NOMO-1 treated with DMSO at 0.1 percent for 48 hours (cell line): ENCODE results near the gene HSPA4.
A peak's percentile ranks its signal among the peaks of the same experiment; 100 is the strongest.
"Not testable (repeated sequence)": the region's sequence is repeated elsewhere in the genome, so short reads cannot be mapped to it uniquely, and the experiment has no call there.

Experiments
- DNase-seq: peaks from one replicate; lab custom pipeline; 2025; ENCODE audit not compliant: unreplicated experiment; lab: John Stamatoyannopoulos, UW

Gene HSPA4

GRCh38 chr5:133051542-133052316 lies at the start of gene HSPA4:
HSPA4 (plus strand) TSS chr5:133052013; CDS start chr5:133052251, 238 bp downstream.
- peak; percentile 98 for DNase-seq

GRCh38 chr5:133006653-133007052 lies 45.2 kb upstream of the HSPA4 start:
- DNase-seq = no peak

DNA sequence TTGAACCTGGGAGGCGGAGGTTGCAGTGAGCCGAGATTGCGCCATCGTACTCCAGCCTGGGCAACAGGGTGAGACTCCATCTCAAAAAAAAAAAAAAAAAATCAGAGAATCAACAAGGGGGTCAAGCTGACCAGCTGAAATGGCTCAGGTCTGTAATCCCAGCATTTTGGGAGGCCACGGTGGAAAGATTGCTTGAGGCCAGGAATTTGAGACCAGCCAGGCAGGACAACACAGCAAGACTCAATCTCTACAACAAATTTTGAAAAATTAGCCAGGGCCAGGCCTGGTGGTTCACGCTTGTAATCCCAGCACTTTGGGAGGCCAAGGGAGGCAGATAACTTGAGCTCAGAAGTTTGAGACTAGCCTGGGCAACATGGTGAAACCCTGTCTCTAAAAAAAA lies 43.4 kb upstream of the HSPA4 start:
- not testable (repeated sequence) for DNase-seq

- DNase-seq = no peak
Measured at GRCh38 chr5:133015466-133015865, 36.3 kb upstream of the HSPA4 start.

DNA sequence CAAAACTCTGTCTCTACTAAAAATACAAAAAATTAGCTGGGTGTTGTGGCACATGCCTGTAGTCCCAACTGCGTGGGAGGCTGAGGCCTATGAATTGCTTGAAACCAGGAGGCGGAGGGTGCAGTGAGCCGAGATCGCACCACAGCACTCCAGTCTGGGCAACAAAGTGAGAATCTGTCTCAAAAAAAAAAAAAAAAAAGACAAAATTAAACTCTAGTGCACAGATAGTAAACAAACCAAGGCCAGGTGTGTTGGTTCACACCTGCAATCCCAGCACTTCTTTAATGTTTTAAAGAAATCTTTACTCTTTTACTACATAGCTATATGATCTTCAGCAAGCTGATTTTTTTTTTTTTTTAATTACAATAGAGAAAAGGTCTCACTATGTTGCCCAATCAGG lies 33.8 kb upstream of the HSPA4 start:
- DNase-seq = no peak

DNA sequence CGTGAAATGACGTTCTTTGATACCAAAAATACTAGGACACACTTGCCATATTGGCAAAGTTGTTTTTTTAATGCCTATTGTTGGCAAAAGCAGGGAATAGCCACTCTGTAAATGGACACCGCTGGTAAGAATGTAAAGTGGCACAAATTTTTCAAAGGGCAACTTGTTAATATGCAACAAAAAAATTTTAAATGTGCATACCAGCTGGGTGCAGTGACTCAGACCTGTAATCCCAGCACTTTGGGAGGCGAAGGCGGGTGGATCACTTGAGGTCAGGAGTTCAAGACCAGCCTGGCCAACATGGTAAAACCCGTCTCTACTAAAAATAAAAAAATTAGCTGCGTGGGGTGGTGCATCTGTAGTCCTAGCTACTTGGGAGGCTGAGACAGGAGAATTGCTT lies 32.3 kb upstream of the HSPA4 start:
- DNase-seq = not testable (repeated sequence)

DNA sequence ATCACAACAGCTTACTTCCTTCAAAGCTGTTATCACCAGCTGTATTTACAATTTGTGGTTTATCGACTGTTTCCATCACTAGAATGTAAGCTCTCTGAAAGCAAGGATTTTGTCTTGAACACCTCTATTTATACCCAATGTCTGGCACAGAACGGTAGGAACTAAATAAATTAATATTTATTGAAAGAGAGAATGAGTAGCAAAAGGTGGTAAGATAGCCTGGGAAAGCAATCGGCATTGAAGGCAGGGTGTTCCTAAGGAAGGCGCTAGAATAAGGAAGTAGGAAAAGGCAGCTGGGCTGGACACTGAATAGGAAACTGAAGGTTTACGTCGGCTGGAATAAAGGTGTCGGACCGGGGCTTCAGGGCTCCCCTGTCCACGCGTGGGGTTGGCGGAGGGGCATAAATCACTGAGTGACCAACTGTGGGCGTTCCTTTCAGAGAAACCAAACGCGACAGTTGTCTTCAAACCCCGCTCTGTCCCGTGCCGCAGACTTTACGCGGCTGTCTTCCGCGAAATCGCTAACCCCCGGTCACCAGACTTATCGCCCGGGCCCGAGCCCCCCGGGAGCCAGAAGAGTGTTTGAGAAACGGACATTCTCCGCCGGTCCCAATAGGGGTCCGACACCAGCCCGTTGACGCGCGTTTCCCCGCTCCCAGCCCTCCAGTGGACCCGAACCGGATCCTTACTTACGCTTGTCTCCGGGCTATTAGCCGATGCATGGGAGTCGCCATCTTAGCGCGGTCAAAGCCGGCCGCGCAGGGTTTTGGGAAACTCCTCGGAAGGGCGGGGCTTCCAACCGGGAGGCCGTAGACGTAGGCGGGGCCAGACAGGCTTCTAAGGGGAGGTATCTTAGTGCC lies 25.8 kb upstream of the HSPA4 start, which contains the start of gene ZCCHC10:
Gene ZCCHC10 (minus strand): TSS at position 746 of the 860 bp plus-strand sequence. CDS start 12 bp downstream, at position 734.
- peak; percentile 86 for DNase-seq

- DNase-seq = no peak
Measured at GRCh38 chr5:133026664-133027153, 25.1 kb upstream of the HSPA4 start.

DNA sequence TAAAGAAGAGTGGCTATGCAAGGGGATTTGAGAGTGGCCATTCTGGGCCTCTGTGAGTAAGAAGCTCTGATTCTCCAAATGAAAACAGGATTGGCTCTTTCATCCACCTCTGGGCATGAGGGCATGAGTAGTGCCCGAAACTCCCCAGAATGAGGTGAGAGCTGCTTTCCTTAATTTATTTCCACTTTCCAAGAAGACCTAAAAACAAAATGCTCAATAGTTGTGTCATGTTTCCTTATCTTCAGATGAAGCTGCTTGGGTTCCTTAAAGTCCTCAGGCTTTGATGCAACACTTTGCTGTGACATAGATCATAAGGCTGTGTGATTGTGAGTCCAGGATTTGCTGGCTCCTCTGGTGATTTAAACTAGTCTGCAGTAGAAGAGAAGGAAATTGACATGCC lies 22.4 kb upstream of the HSPA4 start:
- no peak for DNase-seq

GRCh38 chr5:133030343-133031005 lies 21.3 kb upstream of the HSPA4 start:
- no peak for DNase-seq

DNA sequence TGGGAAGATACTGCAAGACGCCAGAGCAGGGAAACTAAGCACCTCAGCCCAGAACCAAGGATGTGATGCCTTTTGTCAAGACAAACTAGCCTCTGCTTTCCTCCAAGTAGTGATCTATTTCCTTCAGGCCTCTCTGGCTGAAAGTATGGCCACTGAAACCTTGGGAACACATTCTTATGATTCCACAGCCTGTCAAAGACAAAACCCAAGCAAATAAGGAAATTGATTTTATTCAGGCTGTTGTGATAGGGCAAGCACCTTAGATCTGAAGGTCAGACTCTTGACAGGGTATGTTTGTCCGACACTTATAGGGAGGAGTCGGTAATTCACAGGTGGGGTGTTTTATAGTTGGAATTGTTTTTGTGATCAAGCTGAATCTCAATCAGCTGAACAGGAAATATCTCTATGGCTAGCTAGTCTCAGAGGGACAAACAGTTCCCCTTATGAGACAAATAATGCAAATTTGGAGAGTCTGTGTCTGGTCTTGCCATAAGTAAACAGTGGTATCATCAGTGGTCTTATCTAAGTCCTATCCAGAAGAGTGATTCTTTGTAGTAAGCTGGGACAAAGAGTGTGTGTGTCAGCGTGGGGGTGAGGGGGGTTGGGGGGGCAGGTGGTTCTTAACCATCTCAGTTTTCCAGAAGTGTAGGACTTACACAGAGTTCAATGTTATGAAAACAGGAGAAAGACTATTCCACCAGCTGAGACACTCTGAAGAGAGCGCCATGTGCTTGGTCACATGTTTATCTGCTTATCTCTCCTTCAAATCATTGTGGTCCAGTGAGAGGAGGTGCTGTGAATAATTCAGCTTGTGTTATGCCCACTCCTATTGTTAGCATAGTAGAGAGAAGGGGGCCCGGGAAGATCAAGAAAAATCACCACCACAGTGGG lies 18.7 kb upstream of the HSPA4 start:
- DNase-seq = no peak

GRCh38 chr5:133034064-133034463 lies 17.7 kb upstream of the HSPA4 start:
- no peak for DNase-seq

DNA sequence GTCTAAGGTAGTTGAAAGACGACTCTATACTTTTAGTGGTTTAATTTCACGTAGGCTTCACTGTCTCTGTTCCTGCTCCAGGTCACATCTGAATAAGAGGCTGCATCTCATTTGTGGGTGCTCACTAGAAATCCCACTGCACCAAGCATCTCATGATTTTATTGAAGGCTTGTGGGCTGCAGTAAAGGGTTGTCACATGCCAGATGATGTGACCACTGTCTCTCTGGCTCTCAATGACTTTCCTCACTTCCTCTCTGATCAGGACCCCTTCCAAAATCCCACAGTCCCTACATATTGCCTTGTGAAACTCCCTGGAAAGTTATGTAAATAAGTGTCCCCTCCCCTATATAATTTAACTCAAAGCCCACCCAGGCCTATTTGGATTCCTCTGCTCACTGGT lies 16.6 kb upstream of the HSPA4 start:
- DNase-seq = no peak

GRCh38 chr5:133036677-133037076 lies 15.1 kb upstream of the HSPA4 start:
- not testable (repeated sequence) for DNase-seq

- no peak for DNase-seq
Measured at GRCh38 chr5:133041157-133041784, 10.5 kb upstream of the HSPA4 start.

DNA sequence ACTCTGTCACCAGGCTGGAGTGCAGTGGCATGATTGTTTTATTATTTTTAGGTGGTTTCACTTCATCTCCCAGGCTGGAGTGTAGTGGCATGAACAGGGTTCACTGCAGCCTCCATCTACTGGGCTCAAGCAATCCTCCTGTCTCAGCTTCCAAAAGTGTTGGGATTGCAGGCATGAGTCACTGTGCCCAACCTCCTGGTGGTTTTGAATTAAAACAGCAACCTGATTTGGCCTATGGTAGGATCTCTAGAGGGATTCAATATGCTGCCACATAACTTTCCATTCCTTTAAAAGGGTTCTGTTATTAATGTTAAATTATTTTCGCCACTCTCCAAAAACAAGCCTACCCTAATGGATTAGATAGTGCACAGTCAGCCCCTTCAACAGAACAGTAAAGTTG lies 9.9 kb upstream of the HSPA4 start:
- DNase-seq = no peak

DNA sequence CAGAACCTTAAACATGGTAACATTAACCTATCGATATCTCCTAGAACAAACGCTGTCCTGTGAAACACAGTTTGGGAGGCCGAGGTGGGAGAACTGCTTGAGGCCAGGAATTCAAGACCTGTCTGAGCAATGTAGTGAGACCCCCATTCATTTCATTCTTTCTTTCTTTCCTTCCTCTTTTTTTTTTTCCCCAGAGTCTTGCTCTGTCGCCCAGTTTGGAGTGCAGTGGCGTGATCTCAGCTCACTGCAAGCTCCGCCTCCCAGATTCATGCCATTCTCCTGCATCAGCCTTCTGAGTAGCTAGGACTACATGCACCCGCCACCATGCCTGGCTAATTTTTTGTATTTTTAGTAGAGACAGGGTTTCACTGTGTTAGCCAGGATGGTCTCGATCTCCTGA lies 5.3 kb upstream of the HSPA4 start:
- DNase-seq = not testable (repeated sequence)

GRCh38 chr5:133047404-133047803 lies 4.4 kb upstream of the HSPA4 start:
- DNase-seq = no peak

DNA sequence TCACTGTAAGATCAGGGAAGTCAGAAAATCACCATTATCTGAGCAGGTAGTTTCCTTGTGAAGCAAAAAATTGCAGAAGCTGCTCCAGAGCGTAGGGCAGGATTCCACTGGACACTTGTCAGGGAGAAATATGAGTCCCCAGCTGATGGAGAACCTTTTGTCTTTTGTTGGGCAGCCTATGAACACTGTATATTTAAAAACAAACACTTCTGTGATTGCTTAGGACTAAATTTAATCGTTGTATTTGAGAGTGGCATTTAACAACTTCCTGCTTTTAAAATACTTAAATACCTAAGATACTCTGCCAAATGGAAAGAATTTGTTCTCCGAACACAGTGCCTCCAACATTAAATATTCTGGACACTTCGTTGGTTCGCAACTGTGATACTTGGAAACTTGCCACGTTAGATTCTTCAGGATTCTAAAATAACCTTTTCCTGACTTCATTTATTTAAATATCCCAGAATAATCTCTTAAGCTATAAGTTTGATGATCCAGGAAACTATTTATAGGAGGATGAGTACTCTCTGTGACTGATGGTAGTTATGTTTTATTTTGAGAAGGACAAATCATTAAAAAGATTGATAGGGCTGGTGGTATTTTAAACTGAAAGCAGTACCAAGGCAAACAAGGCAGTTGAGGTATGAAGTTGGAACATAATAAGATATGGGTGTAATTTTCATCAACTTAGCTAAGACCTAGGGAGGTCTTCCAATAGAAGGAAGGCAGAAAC lies 2.7 kb upstream of the HSPA4 start:
- DNase-seq = no peak
